ENCODE results near the gene SELENOO.

GRCh38 chr22:50189184-50189848 is 11.5 kb upstream of the SELENOO start:
- TF ChIP-seq, protein P1, sequence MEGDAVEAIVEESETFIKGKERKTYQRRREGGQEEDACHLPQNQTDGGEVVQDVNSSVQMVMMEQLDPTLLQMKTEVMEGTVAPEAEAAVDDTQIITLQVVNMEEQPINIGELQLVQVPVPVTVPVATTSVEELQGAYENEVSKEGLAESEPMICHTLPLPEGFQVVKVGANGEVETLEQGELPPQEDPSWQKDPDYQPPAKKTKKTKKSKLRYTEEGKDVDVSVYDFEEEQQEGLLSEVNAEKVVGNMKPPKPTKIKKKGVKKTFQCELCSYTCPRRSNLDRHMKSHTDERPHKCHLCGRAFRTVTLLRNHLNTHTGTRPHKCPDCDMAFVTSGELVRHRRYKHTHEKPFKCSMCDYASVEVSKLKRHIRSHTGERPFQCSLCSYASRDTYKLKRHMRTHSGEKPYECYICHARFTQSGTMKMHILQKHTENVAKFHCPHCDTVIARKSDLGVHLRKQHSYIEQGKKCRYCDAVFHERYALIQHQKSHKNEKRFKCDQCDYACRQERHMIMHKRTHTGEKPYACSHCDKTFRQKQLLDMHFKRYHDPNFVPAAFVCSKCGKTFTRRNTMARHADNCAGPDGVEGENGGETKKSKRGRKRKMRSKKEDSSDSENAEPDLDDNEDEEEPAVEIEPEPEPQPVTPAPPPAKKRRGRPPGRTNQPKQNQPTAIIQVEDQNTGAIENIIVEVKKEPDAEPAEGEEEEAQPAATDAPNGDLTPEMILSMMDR (conservative IDR thresholded peaks at IDR 0.05), result no peak
- no peak for TF ChIP-seq EZH2 (IDR thresholded peaks at IDR 0.05; ENCODE audit: low read depth)

Data from PC-9 (cell line).